CD14-positive monocyte (primary cell): ENCODE measurements around the gene ARRB1. TPM values are rescaled to one million over a fixed set of nuclear protein-coding genes. Genes with fewer than 3 reads are reported as not detected.
A peak's percentile ranks its signal among the peaks of the same experiment; 100 is the strongest.

Experiments
- DNase-seq, 3 donors: peaks; one replicate each; pipeline ENCODE4 v3.0.0-alpha.2; 2011 to 2022
- H2AFZ ChIP-seq: 2 replicates; pipeline ENCODE4 v1.6.0; 2012; ENCODE audit warnings: mild to moderate bottlenecking, low read depth, low read length, inconsistent platforms; ENCODE audit not compliant: insufficient read depth, poor library complexity, severe bottlenecking
- H3K27ac ChIP-seq, 2 donors: 1 replicate in 1 of 2; 2 replicates in 1 of 2; pipeline ENCODE4 v1.5.1; 2012 to 2013; ENCODE audit warnings: low read length in 2 of 2, control low read depth in 1 of 2, inconsistent platforms in 1 of 2, low read depth in 1 of 2, mild to moderate bottlenecking in 1 of 2
- H3K27me3 ChIP-seq, 2 donors: one replicate each; pipeline versions ENCODE4 v1.6.0 to v1.6.1; 2011 to 2013; ENCODE audit warnings: low read length in 2 of 2; ENCODE audit not compliant: control insufficient read depth in 2 of 2, insufficient read depth in 2 of 2
- H3K36me3 ChIP-seq, 2 donors: replicated peaks in 1 of 2; 1 replicate in 1 of 2; 2 replicates in 1 of 2; pipeline versions ENCODE4 v1.5.1 to v1.6.1; 2012 to 2013; ENCODE audit warnings: low read length in 2 of 2, control low read depth in 1 of 2, inconsistent platforms in 1 of 2, mild to moderate bottlenecking in 1 of 2; ENCODE audit not compliant: insufficient read depth in 2 of 2, control insufficient read depth in 1 of 2
- H3K4me1 ChIP-seq, 2 donors: 1 replicate in 1 of 2; 2 replicates in 1 of 2; pipeline versions ENCODE4 v1.5.1 to v1.6.1; 2012 to 2013; ENCODE audit warnings: low read length in 2 of 2, control low read depth in 1 of 2, inconsistent platforms in 1 of 2, mild to moderate bottlenecking in 1 of 2, moderate library complexity in 1 of 2; ENCODE audit not compliant: insufficient read depth in 2 of 2, control insufficient read depth in 1 of 2
- H3K4me2 ChIP-seq: replicated peaks from 2 replicates; pipeline ENCODE3; 2012; ENCODE audit warnings: low read length, moderate library complexity, mild to moderate bottlenecking; ENCODE audit not compliant: poor library complexity, severe bottlenecking; ENCODE audit errors: extremely low read depth
- H3K4me3 ChIP-seq, 3 experiments: fragments of 200-600 bp in 1 of 3; sonication (generic) in 1 of 3; replicated peaks in 1 of 3; 1 replicate in 2 of 3; 2 replicates in 1 of 3; pipeline ENCODE4 v1.5.1; 2011 to 2013; ENCODE audit warnings: low read length in 3 of 3, mild to moderate bottlenecking in 3 of 3, control low read depth in 2 of 3, low read depth in 2 of 3, inconsistent platforms in 1 of 3, moderate library complexity in 1 of 3
- H3K79me2 ChIP-seq: 2 replicates; pipeline ENCODE4 v1.6.0; 2012; ENCODE audit warnings: mild to moderate bottlenecking, control low read depth, inconsistent platforms, low read length, moderate library complexity; ENCODE audit not compliant: insufficient read depth
- H3K9ac ChIP-seq: 2 replicates; pipeline ENCODE4 v1.6.0; 2017; ENCODE audit warnings: low read length, mild to moderate bottlenecking; ENCODE audit not compliant: insufficient read depth, poor library complexity, severe bottlenecking
- H3K9me3 ChIP-seq, 2 donors: replicated peaks in 1 of 2; 1 replicate in 1 of 2; 2 replicates in 1 of 2; pipeline versions ENCODE4 v1.5.1 to v1.6.1; 2012 to 2013; ENCODE audit warnings: low read length in 2 of 2, control low read depth in 1 of 2; ENCODE audit not compliant: control insufficient read depth in 1 of 2, insufficient read depth in 1 of 2
- H4K20me1 ChIP-seq: 2 replicates; pipeline ENCODE4 v1.6.0; 2012; ENCODE audit warnings: mild to moderate bottlenecking, low read length, control low read depth, moderate library complexity; ENCODE audit not compliant: insufficient read depth
- H3K27ac Mint-ChIP-seq, 7 donors: one replicate each; pipeline ENCODE4 v1.8.0; 2020; ENCODE audit warnings: mild to moderate bottlenecking in 7 of 7, mixed read lengths in 7 of 7, moderate library complexity in 6 of 7, inconsistent platforms in 2 of 7
- H3K27me3 Mint-ChIP-seq, 3 donors: one replicate each; pipeline ENCODE4 v1.8.0; 2021 to 2022; ENCODE audit warnings: low read depth in 3 of 3, mild to moderate bottlenecking in 3 of 3, mixed read lengths in 3 of 3, moderate library complexity in 3 of 3, inconsistent platforms in 1 of 3
- H3K36me3 Mint-ChIP-seq, 2 donors: one replicate each; pipeline ENCODE4 v1.8.0; 2020; ENCODE audit warnings: mixed read lengths in 2 of 2, inconsistent platforms in 1 of 2, mild to moderate bottlenecking in 1 of 2
- H3K4me1 Mint-ChIP-seq: one replicate; pipeline ENCODE4 v1.8.0; 2020; ENCODE audit warnings: mild to moderate bottlenecking, mixed read lengths
- H3K4me3 Mint-ChIP-seq, 2 donors: one replicate each; pipeline ENCODE4 v1.8.0; 2020; ENCODE audit warnings: mild to moderate bottlenecking in 2 of 2, mixed read lengths in 2 of 2, moderate library complexity in 1 of 2
- H3K9me3 Mint-ChIP-seq, 7 donors: one replicate each; pipeline ENCODE4 v1.8.0; 2020 to 2022; ENCODE audit warnings: mixed read lengths in 7 of 7, mild to moderate bottlenecking in 6 of 7, moderate library complexity in 6 of 7, inconsistent platforms in 2 of 7
- CTCF ChIP-seq: fragments of 200-600 bp; IDR thresholded peaks from one replicate; pipeline ENCODE4 v1.8.0; 2022; ENCODE audit warnings: antibody characterized with exemption, mild to moderate bottlenecking
- WGBS: methylation state at CpG from one replicate; pipeline ENCODE4 v1.1.5; 2013; ENCODE audit warnings: missing lambda C conversion rate; ENCODE audit not compliant: insufficient coverage; 5-methylcytosine and 5-hydroxymethylcytosine counted together
- intact Hi-C, 2 donors: fragments of 100-400 bp; cut with micrococcal nuclease; formaldehyde crosslinking; loops; one replicate each; pipeline versions ENCODE4 v1.15.0 to v1.15.1; 2023
- polyA plus RNA-seq, 3 donors: library from polyadenylated mRNA; depleted of rRNA in 1 of 3; unstranded in 2 of 3; stranded (reverse) in 1 of 3; fragments of 300-500 nt in 2 of 3; fragments of >200 nt in 1 of 3; fragmentation: Illumina TruSeq in 2 of 3; gene quantifications; 1 replicate in 2 of 3; 2 replicates in 1 of 3; pipeline ENCODE4 v1.2.3, GENCODE V29; 2012 to 2021

ARRB1 gene
- polyA plus RNA-seq, 3 donors: 52.6 to 114 (median 66.5) TPM

DNA sequence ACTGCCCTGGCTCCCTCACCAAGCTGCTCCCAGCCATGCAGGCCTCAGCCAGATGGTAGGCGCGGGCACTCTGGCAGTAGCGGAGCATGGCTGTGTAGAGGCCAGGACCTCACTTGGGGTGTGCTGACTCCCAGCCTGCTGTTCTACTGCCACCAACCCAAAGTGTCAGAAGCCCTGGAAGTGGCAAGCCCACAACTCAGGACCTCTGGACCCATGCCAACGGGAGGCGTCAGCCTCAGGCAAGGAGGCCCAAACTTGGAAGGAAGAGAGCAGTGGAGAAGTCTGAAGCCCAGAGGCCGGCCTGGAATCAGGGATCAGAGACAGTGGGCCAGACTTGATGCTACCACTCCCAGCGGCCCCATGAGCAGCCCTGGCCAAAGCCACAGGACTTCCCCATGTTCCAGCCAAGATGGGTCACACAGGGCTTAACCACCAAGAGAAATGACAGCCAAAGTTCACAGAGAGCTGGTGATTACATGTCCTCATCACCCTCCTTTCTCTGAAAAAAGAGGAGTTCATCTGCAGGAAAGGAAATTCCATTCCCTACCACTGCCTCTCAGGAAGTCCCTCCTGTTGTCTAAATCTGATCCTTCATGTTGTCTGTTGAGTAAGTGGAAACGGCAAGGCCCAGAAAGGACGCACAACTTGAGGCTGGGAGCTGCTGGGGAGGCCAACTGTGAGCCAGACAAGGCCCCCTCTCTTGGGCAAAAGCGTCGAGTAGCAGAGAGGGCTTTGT is 4.4 kb downstream of the ARRB1 start:
- H3K4me3 Mint-ChIP-seq: peak overlapping the region; percentile 6 to 73
- intact Hi-C loops: loop anchor here in 1 of 2 donors (5.0 kb wide), 1 partner anchor 35 kb away; no protein-coding TSS in a partner anchor
- peak overlapping the region; percentile 33 for H3K9ac ChIP-seq

More for the DNA sequence above, 4.4 kb downstream of the ARRB1 start:
- peaks cover 90% of the 10 kb centered on the region for H4K20me1 ChIP-seq
- Mint-ChIP-seq H3K4me1 (peaks cover 88% of the 10 kb centered on the region), H3K27ac (peak overlapping the region; percentile 60 to 98 (median 87)), H3K27me3 (no peaks in the 10 kb centered on the region), H3K9me3 (peaks cover 0 to 1% (median 0%) of the 10 kb centered on the region in 7 donors), H3K36me3 (peaks cover 38 to 68% of the 10 kb centered on the region in 2 donors)
- peak in 2 of 3 donors; percentile 42 to 72 for DNase-seq
- peak overlapping the region in 2 of 3 experiments; percentile 5 to 98 for H3K4me3 ChIP-seq
- H2AFZ ChIP-seq: no peak overlapping the region
- no peak for TF ChIP-seq CTCF
- H3K4me1 ChIP-seq: peaks cover 80 to 96% of the 10 kb centered on the region in 2 donors
- WGBS: 52% methylated on average over 11 of the region's 11 CpGs
- peak overlapping the region; percentile 79 to 94 for H3K27ac ChIP-seq
- no peaks in the 10 kb centered on the region for H3K27me3 ChIP-seq
- H3K79me2 ChIP-seq: peaks cover 98% of the 10 kb centered on the region
- H3K36me3 ChIP-seq: peaks cover 9 to 28% of the 10 kb centered on the region in 2 donors
- H3K9me3 ChIP-seq: no peaks in the 10 kb centered on the region
- peak overlapping the region; percentile 86 for H3K4me2 ChIP-seq
